Measurements from ENCODE around the gene IGF2R.

Gene IGF2R

DNA sequence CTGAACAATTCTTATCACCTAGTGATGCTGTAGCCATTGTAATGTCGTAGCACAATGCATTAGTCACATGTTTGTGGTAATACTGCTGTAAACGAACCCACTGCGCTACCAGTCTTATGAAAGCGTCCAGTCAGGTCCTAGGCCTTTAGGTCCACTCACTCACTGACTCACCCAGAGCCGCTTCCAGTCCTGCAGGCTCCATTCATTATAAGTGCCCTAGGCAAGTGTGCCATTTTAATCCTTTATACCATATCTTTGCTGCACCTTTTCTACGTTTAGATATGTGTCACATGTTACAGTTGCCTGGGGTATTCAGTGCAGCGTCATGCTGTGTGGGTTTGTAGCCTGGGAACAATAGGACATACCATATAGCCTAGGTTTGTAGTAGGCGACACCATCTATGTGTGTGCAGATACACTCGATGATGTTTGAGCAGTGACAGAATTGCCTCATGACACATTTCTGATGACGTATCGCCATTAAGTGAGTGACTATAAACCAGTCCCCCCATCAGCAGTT lies 15.4 kb downstream of the IGF2R start:
- no peak overlapping the region for H3K27ac ChIP-seq
- no peaks in the 10 kb centered on the region for H3K36me3 ChIP-seq (ENCODE audit: control insufficient read depth, insufficient read depth, low read length)
- H3K4me3 ChIP-seq (ENCODE audit: low read depth, low read length): no peak overlapping the region
- H3K4me1 ChIP-seq: peaks cover 27% of the 10 kb centered on the region
- TF ChIP-seq, protein P1, sequence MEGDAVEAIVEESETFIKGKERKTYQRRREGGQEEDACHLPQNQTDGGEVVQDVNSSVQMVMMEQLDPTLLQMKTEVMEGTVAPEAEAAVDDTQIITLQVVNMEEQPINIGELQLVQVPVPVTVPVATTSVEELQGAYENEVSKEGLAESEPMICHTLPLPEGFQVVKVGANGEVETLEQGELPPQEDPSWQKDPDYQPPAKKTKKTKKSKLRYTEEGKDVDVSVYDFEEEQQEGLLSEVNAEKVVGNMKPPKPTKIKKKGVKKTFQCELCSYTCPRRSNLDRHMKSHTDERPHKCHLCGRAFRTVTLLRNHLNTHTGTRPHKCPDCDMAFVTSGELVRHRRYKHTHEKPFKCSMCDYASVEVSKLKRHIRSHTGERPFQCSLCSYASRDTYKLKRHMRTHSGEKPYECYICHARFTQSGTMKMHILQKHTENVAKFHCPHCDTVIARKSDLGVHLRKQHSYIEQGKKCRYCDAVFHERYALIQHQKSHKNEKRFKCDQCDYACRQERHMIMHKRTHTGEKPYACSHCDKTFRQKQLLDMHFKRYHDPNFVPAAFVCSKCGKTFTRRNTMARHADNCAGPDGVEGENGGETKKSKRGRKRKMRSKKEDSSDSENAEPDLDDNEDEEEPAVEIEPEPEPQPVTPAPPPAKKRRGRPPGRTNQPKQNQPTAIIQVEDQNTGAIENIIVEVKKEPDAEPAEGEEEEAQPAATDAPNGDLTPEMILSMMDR (IDR thresholded peaks at IDR 0.05): no peak
- H3K9ac ChIP-seq: no peak overlapping the region
- no peak overlapping the region for H2AFZ ChIP-seq
- H3K9me3 ChIP-seq (ENCODE audit: control insufficient read depth, low read length): no peaks in the 10 kb centered on the region
- H3K4me2 ChIP-seq (ENCODE audit: low read length): no peak overlapping the region
- peaks cover 63% of the 10 kb centered on the region for H3K79me2 ChIP-seq
- H3K27me3 ChIP-seq (ENCODE audit: control insufficient read depth, insufficient read depth, low read length): no peaks in the 10 kb centered on the region

DNA sequence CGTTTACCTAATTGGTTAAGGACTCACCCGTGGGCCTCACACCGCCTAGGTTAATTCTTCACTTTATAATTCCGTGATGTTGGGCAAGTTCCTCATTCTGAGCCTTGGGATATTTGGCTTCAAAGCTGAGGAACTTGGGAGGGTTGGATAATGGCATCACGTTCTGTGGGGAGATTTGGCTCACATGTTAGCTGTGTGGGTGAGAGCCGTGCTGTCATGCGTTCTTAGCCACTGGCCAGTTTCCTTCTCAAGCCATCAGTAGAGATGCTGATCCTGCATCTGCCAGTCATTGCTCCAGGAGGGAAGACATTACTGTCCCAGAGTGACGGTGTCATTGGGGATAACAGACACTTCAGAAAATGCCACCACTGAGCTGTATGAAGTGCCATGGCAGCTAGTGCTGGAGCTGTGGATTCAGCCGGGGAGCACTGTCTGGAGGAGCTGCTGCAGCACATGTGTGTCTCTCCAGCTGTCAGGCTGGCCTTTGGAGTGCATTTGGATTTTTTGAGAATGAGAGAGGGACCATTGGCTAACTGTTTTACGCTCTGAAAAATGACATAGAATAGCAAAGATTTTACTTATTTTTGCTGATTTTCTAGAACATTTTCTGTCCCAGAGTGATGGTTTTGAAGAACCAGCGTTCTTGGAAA lies 16.5 kb downstream of the IGF2R start:
- Histone ChIP-seq H3K9me3 (ENCODE audit: control insufficient read depth, low read length) (no peaks in the 10 kb centered on the region), H3K9ac (no peak overlapping the region), H2AFZ (no peak overlapping the region), H3K27ac (no peak overlapping the region), H3K79me2 (peaks cover 63% of the 10 kb centered on the region), H3K4me1 (peaks cover 27% of the 10 kb centered on the region), H3K36me3 (ENCODE audit: control insufficient read depth, insufficient read depth, low read length) (no peaks in the 10 kb centered on the region), H3K4me3 (ENCODE audit: low read depth, low read length) (no peak overlapping the region), H3K27me3 (ENCODE audit: control insufficient read depth, insufficient read depth, low read length) (no peaks in the 10 kb centered on the region), H3K4me2 (ENCODE audit: low read length) (no peak overlapping the region)
- TF ChIP-seq, protein P1 (IDR thresholded peaks at IDR 0.05): no peak

DNA sequence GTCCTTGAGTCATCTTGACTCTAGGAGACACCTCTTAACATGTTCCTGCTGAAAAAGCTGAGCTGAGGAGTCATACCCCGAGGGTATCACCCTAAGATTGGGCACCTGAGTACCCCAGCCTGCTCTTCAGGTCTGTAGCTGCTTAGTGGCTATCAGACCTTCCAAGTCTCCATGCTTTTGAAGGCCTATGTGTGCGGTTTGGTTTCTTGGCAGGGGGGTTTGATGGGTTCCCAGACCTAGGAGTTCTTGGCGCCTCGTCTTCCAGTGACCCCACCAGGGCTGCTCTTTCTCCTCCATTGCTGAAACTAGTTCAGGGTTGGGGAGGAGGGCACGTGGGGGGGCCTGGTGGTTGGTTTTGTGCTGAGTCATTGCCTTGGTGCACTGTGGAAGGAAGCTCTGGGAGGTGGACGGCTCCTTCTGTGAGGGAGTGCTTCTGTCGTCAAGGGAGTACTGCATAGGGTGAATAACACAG lies 20.1 kb downstream of the IGF2R start:
- H3K4me1 ChIP-seq: peaks cover under 1% of the 10 kb centered on the region
- no peak overlapping the region for H3K27ac ChIP-seq

DNA sequence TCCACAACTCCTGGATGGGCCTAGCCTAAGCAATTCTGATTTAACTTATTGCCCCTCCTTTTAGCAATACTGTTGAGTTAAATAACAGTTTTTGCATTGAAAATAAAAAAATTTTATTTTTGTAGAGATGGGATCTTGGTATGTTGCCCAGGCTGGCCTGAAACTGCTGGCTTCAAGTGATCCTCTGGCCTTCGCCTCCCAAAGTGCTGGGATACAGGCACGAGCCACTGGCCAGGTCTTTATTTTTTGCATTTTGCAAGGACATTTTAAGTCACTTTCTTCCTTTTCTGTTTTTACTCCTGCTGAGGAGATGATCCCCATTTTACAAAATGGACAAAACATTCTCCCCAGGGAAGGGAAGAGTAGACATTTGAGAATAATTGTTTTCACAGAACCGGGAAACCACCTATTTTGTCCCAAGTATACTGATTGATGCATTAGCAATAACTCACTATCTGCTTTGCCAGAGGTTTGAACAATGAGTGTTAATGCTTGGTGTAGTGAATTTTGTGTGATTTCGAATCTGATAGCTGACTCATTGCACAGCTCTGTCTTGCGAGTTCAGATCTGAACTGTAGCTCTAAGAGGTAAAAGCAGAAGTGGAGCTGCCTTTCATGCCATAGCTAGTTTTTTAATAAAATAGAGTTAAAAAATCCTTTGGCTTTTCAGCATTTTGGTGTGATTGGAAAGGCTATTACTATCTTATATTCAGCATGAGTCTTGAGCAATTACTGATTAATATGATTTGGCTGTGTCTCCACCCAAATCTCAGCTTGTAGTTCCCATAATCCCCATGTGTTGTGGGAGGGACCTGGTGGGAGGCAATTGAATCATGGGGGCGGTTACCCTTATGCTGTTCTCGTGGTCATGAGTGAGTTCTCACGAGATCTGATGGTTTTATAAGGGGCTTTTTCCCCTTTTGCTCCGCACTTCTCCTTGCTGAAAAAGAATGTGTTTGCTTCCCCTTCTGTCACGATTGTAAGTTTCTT lies 20.9 kb downstream of the IGF2R start:
- Histone ChIP-seq H3K4me2 (ENCODE audit: low read length) (no peak overlapping the region), H3K36me3 (ENCODE audit: control insufficient read depth, insufficient read depth, low read length) (no peaks in the 10 kb centered on the region), H3K79me2 (peaks cover 58% of the 10 kb centered on the region), H2AFZ (no peak overlapping the region), H3K27me3 (ENCODE audit: control insufficient read depth, insufficient read depth, low read length) (no peaks in the 10 kb centered on the region), H3K4me1 (no peaks in the 10 kb centered on the region), H3K9ac (no peak overlapping the region), H3K27ac (no peak overlapping the region), H3K4me3 (ENCODE audit: low read depth, low read length) (no peak overlapping the region), H3K9me3 (ENCODE audit: control insufficient read depth, low read length) (no peaks in the 10 kb centered on the region)
- TF ChIP-seq, protein P1 (IDR thresholded peaks at IDR 0.05): no peak

More for the DNA sequence above, 20.1 kb downstream of the IGF2R start:
- no peak overlapping the region for H3K4me3 ChIP-seq (ENCODE audit: low read depth, low read length)
- no peaks in the 10 kb centered on the region for H3K36me3 ChIP-seq (ENCODE audit: control insufficient read depth, insufficient read depth, low read length)
- no peaks in the 10 kb centered on the region for H3K9me3 ChIP-seq (ENCODE audit: control insufficient read depth, low read length)
- H3K27me3 ChIP-seq (ENCODE audit: control insufficient read depth, insufficient read depth, low read length): no peaks in the 10 kb centered on the region
- no peak overlapping the region for H2AFZ ChIP-seq
- H3K79me2 ChIP-seq: peaks cover 62% of the 10 kb centered on the region
- TF ChIP-seq, protein P1 (IDR thresholded peaks at IDR 0.05): no peak
- H3K9ac ChIP-seq: no peak overlapping the region
- H3K4me2 ChIP-seq (ENCODE audit: low read length): no peak overlapping the region

Measured in parathyroid adenoma (tissue), 2 donors.